Midbrain (tissue), 1 donor: Measurements from ENCODE around the gene BRPF3.

ENCODE experiments used
- DNase-seq: peaks from one replicate; lab custom pipeline; 2025; lab: John Stamatoyannopoulos, UW

BRPF3 gene

DNA sequence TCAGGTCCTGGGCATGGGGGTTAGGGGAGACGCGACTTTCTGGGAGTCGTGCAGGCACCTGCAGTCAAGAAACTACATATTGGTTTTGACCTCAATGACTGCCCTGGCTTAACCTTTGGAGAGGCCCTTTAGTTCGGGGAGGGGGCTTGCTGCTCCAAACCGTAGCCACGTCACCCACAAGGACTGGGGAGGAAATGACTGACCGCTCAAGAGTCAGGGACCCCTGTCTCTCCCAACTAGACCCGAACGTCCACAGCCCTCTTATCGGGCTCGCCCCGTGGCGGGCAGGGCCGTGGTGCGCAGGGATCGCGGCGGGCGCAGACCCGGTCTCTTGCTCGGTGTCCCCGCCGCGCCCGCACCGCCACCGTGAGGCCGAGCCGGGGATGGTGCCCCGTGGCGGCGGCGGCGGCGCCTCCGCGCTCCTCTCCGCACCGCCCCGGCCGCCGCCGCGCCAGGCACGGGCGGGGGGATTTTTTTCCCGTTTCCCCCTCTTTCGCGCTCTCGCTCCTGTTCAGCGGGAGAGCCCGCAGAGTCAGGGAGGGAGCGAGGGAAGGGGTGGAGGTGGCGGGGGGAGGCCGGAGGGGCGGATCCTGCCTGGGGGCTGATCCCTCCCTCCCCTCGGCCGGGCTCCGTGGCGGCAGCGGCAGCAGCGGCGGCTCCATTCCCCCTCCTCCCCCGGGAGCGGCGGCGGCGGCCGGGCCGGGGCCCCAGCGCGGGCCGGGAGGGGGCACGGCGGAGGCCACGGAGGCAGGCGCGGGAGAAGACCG is at the start of gene BRPF3:
Gene BRPF3 (plus strand): TSS at position 632 of the 767 bp plus-strand sequence. CDS start 3,579 bp downstream, outside the sequence.
- DNase-seq: peak; percentile 83

DNA sequence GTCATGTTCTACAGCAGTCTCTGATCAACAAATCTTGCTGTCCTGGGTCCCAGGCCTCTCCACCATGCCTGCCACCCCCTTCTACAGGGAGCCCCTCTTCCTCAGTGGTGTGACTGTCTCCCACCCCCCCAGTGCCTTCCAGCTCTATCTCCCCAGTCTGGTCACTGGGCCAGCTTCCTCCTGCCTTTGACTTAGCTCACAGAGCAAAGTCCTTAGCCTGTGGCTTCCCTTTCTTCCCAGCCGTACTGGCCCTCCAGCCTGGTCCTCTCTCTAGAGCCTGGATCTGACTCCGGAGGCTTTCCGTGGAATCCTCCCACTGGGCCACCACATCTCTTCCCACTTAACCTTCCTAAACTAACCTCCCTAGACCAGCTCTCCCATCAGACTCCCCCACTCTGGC is 49.2 kb upstream of the BRPF3 start:
- DNase-seq: no peak

DNA sequence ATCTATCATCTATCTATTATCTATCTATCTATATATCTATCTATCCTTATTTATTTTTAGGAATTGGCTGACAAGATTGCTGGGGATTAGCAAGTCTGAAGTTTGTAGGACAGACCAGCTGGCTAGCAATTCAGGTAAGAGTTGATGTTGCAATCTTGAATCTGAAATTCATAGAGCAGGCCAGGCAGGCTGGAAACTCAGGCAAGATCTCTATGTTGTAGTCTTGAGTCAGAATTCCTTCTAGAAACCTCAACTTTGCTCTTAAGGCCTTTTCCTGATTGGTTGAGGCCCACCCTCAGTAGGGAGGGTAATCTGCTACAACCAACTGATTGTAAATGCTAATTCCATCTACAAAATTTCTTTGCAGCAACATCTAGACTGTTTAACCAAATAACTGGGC is 47.1 kb upstream of the BRPF3 start:
- DNase-seq: no peak

DNA sequence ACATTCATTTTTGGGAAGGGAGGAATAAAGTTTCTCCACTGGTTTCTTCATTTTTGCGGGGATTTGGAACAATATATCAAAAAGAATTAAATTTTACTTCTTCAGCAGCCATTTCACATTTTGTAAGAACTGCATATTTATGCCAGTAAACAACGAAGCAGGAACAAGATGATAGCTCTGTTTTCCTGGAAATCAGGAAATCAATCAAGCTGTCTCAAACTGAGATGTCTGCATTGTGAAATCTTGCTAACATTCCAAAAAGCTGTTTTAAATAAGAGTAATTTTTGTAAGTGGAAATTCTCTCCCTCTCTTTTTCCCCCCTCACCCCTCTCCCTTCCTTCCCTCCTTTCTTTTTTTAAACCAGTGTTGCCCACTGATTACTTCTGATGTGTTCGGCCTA is 46.3 kb upstream of the BRPF3 start:
- DNase-seq: no peak

DNA sequence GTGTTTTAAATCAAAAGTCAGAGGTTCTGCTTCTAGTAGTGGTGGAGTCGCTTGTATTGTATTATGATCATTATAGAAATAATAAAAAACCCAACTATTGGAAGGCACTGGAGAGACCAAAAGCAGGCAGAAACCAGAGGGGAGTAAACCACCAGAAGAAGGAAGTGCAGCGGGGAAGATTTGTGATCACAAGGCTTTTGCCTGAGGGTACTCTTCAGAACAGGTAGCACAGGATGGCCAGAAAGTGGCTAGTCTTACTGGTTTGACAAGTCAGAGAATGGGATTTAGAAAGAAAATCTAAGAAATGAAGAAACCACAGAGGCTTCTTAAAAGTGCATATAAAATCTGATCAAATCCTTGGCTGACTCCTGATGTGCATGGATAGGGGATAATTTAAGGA is 42.3 kb upstream of the BRPF3 start:
- DNase-seq: no peak

DNA sequence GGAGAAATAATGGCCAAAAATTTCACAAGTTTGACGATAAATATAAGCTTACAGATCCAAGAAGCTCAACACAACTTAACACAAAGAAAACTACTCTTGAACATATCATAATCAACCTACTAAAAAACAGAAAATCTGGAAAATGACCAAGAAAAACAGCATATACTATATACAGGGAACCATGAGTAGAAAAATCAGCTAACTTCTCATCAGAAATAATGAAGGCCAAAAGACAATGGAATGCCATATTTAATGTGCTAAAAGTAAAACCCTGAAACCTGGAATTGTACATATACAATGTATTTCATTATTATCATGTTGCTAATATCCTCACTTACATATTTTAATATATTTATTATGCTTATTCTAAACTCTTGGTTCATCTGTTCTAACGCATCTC is 40.9 kb upstream of the BRPF3 start:
- no peak for DNase-seq

DNA sequence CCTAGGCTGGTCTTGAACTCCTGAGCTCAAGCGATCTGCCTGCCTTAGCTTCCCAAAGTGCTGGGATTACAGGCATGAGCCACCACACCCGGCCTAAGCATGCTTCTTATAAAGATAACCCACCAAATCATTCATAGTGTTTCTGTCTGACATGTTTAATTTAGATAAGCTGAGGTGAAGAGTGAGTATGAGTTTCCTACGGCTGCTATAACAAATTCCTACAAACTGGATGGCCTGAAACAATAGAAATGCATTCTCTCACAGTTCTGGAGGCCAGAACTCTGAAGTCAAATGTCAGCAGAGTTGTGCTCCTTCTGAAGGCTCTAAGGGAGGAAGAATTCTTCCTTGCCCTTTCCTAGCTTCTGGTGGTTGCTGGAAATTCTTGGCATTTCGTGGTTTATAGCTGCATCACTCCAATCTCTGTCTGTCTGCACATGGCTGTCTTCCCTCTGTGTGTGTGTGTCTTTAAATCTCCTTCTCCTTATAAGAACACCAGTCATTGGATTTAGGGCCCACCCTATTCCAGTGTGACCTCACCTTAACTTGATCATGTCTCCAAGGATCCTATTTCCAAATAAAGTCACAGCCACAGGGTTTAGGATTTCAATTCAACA is 36.3 kb upstream of the BRPF3 start:
- DNase-seq: no peak

DNA sequence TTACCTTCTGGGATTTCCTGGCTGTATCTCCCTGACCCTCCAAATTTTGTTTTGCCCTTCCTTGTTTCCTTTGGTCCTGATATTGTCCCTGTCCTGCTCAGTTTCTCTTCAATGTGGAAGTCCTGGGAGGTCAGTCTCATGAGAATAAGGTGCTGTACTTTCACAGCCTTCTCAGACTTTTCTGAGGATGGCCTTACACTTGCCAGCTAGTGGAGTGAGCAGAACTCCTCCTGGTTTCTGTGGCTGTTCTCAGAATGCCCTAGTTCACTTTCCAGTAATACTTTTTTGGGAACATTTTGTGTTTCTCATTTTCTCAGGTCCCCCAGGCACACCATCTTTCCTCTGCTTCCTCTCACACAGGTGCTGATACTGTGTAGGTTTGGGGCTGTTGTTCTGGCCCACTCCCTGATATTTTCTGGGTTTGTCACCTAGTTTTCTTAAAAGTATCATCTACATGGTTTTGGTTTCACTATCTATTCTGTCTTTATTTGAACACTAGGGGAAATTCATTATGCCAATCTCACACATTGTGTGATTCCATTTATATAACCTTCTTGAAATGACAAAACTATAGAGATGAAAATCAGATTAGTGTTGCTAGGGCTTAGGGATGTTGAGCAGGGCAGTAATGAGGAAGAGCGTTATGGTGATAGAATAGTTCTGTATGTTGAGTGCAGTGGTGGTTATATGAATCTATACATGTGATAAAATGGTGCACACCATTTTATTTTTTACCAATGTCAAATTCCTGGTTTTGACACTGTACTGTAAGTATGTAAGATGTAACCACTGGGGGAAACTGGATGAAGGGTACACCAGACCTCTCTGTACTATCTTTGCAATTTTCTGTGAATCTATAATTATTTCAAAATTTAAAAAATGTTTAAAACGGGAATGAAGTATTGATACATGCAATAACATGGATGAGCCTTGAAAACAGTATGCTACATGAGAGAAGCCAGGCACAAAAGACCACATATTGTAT is 27.2 kb upstream of the BRPF3 start:
- DNase-seq: no peak

DNA sequence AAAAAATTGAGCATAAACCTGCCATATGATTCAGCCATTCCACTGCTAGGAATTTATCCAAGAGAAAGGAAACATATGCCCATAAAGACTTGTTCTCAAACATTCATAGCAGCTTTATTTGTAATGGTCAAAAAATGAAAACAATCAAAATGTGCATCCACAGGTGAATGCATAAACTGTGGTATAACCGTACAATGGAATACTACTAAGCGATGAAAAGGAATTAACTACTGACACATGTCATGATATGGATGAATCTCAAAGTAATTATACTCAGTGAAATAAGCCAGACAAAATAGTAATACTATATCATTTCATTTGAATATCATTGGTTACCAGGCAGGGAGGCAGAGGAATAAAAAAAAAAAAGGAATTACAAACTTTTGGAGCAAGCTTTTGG is 25.8 kb upstream of the BRPF3 start:
- DNase-seq: no peak

DNA sequence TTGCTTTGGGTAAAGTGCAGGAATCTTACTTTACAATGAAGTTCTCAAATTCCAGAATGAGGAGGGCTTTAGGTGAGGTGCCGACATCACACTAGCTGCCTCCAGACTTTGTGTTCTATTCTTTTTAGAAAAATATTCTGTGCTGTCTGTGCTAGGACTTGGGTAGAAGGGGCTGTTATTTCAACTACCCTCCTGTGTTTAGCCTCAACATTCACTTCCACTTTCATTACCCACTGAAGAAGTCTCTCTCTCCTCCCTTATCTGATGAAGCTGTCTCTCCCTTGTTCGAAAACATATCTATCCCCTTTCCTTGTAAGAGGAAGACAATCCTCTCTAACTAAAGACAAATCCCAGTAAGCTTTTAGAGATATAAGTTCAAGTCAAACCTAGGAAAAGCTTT is 25.0 kb upstream of the BRPF3 start:
- no peak for DNase-seq

DNA sequence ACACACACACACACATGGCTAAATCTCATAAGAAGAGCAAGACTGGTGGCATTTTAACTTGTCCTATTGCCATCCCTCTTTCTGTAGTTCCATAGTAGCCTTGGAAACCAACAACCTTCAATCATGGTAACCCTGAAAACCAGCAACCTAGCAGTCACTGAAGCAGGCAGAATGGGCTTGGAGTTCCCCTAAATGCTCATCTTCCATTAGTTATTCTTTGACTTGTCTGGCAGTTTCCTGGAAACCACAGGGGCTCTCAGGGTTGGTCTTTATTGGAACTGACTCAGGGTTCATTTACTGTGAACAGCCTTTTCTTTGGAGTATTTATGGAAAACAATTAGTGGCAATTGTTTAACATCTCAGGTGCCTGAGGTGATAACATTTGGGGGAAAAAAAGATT is 19.4 kb upstream of the BRPF3 start:
- DNase-seq: no peak

DNA sequence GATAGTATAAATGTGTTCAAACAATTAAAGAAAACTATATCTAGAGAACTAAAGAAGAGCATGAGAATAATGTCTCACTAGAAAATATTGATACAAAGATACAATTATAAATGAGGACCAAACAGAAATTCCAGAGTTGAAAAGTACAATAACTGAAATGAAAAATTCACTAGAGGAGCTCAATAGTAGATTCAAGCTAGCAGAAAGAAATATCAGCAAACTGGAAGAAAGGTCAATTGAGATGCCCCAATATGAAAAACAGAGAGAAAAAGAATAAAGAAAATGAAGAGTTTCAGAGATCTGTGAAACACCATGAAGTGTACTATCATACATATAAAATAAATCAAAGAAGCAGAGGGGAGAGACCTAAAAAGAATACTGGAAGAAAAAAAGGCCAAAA is 18.0 kb upstream of the BRPF3 start:
- no peak for DNase-seq

DNA sequence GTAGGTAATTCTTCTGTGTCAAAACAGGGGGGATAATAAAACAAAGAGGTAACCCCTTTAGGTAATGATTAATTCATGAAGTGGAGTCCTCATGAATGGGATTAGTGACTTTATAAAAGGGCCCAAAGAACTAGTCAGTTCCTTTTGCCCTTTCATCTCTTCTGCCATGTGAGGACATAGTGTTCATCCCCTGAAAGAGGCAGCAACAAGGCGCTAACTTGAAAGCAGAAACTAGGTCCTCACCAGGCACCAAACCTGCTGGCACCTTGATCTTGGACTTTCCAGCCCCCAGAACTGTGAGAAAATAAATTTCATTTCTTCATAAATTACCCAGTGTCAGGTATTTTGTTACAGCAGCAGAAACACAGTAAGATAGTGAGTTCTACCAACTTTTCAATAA is 16.4 kb upstream of the BRPF3 start:
- no peak for DNase-seq

DNA sequence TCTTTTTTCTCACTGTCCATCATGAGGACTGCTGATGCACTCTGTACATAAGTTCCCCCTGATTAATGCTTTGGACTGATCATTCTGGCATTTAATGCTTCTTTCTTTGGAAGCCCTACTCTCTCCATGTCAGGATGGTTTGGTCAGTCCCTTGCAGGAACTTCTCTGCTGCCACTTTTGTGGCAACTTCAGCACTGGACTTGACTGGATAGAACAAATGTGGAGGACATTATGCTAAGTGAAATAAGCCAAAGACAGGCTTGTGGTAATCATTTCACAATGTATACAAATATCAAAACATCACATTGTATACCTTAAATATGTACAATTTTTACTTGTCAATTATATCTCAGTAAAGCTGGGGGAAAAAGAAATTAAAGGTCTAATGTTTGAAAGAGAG is 12.2 kb upstream of the BRPF3 start:
- DNase-seq: no peak

DNA sequence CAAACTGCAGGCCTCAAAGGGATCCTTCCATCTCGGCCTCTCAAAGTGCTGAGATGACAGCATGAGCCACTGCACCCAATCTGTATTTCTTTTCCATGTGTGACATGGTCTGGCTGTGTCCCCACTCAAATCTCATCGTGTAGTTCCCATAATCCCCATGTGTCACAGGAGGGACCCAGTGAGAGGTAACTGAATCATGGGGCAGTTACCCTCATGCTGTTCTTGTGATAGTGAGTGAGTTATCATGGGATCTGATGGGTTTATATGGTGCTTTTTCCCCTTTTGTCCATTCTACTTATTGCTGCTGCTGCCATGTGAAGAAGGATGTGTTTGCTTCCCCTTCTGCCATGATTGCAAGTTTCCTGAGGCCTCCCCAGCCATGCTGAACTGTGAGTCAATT is 10.3 kb upstream of the BRPF3 start:
- DNase-seq: no peak

DNA sequence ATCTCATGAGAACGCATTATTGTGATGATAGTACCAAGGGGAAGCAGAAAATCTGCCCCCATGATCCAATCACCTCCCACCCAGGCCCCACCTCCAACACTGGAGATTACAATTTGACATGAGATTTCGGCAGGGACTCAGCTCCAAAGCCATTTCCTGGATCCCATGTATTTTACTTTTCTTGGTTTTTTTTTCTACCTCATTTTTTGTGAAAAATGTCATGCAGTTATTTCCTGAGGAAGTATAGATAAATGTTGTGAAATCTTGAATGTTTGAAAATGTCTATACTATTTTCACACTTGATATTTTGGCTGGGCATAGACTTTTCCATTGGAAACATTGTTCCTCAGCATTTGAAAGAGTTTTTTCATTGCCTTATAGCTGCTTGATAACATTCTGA is 9.1 kb upstream of the BRPF3 start:
- no peak for DNase-seq

DNA sequence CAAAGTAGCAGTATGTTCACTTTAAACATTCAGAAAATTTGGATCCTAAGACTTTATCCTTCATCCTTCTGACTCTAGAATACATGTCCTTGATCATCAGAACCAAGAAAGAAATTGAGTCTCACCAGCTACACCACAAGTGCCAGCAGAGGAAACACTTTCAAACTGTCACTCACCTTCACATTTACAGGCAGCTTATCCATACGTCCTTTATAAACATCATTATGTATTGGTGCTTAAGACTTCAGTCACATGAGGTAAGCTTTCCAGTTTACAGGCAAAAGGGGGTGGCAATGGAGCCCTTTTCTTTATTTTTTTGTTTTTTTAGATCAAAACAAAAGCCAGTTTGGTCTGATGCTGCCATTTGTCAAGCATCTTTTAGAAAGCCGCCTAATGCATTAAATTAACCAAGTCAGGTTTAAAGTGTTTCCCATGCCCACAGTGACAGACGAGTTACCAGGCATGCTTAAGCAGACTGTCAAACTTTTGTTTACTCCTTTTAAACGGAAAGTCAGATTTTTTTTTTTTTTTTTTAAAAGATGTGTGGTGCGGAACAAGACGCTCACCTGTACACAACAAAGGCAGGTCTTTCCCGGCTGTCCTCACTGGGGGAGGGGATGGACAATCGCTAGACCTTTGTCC is 952 bp upstream of the BRPF3 start:
- DNase-seq: no peak

DNA sequence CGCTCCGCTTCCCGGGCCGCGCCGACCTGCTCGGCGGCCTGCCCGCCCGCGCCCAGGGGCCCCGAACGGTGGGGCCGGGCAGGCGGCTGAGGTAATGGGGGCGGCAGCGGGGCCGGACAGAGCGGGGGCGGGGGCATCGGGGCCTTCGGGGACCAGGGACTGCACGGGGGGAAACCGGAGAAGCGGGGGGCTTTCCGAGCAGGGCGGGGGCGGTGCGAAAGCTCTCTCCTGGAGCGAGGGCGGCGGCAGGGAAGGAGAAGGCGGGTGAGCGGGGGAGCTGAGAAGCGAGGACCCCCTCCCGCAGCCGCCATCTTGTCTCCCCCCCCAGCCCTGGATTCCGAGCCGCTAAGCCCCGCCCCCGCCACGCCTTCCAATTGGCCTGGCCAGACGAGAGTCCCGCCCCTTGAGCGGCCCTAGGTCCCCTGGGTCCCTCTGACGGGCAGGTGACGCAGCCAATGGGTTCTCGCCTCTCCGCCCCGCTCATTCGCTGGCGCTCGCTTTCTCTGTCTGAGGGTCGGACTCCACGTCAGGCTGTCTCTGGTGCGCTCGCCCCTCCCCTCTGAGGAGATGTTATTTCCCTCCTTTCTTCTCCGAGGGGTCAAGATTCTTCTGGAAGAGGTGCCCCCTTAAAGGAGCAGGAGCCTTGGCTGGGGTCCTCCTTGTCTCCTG is 470 bp downstream of the BRPF3 start:
- peak; percentile 97 for DNase-seq

DNA sequence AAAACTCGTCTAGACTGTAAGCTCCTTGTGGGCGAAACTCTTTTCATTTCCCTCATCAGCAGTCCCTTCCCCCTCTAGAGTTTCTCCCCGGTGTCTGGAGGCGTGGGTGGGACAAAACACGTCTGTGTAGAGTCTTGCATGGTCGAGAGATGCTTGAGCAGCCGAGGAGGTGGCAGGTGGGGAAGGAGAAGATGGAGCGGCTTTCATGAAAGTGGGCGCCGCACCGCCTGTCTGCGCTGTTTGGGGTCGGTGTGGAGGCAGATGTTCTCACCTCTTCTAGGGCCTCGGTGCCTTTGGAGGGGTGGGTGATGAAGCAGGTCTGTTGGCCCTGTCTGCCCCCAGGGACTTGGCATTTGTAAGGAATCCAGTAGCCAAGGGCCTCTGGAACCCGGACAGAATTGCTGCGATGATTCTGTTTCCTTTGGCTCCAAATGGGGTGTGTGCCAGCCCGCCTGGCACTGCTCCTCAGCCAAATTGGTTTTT is 1.2 kb downstream of the BRPF3 start:
- DNase-seq: no peak

DNA sequence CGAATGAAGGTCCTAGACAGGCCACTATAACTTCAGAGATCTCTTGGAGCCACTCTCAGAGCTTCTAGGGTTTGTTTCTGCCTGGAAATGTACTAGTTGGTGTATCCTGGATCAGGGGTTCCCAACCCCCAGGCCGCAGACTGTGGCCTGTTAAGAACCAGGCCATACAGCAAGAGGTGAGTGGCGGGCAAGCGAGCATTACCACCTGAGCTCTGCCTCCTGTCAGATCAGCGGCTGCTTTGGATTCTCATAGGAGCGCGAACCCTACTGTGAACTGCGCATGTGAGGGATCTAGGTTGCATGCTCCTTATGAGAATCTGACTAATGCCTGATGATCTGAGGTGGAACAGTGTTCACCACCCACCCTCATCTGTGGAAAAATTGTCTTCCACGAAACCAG is 2.4 kb downstream of the BRPF3 start:
- DNase-seq: no peak

DNA sequence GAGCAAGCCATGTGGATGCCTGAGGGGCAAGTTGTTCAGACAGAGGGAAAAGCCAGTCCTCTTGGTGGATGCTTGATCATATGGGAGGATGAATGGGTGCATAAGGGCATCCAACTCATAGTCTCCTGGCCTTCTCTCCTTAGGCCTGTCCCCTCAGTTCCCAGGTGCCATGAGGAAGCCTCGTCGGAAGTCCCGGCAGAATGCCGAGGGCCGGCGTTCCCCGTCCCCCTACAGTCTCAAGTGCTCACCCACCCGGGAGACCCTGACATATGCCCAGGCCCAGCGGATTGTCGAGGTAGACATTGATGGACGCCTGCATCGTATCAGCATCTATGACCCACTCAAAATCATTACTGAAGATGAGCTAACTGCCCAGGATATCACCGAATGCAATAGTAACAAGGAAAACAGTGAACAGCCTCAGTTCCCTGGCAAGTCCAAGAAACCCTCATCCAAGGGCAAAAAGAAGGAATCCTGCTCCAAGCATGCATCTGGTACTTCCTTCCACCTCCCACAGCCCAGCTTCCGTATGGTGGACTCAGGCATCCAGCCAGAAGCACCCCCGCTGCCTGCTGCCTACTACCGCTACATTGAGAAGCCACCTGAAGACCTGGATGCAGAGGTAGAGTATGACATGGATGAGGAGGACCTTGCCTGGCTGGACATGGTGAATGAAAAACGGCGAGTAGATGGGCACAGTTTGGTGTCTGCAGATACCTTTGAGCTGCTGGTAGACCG is 3.8 kb downstream of the BRPF3 start:
- no peak for DNase-seq
